ENCODE data around the gene SH3GL1. TPM values are rescaled to one million over a fixed set of nuclear protein-coding genes. Genes with fewer than 3 reads are reported as not detected.

The SH3GL1 gene
- total and polyA plus RNA-seq, 10 of the 15 experiments (the other 5 are each of a cell fraction or from before 2014, with no cell fraction given), result 0.93 to 47.4 (median 28.4) TPM

DNA sequence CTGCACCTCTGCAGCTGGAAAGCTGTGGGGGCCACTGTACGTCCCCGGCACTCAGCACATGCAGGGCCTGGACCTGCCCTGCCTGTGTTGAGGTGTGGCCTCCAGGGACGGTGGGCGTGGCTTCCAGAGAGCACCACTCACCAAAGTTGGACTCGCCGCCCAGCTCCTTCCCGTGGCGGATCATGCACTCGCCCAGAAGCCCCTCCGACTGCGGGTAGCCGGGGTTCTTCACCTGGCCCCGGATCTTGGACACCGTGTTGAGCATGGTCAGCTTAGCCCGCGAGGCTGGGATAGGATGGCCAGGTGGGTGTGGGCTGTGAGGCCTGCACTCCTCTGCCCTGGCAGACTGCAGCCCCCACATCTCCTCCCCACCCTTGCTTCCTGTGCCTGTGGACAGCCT, 35.0 kb downstream of the SH3GL1 start:
- no peak overlapping the region for H3K27ac ChIP-seq (ENCODE audit: control insufficient read depth, insufficient read depth)
- H3K4me1 ChIP-seq (ENCODE audit: control insufficient read depth, insufficient read depth, low read length), result peaks cover 24% of the 10 kb centered on the region
- H4K20me1 ChIP-seq (ENCODE audit: control insufficient read depth, insufficient read depth), result no peaks in the 10 kb centered on the region
- no peak overlapping the region for H2AFZ ChIP-seq (ENCODE audit: control insufficient read depth, low read depth, low read length)
- no TSS peak for BruUV-seq (replicated peaks)
- POLR2A ChIA-PET, result interaction anchor here (1.1 to 1.2 kb wide), 2 partner anchors 10 to 17 kb away, joined by 3 to 5 read pairs; no protein-coding TSS in a partner anchor
- H3K79me2 ChIP-seq (ENCODE audit: control insufficient read depth, insufficient read depth, low read length), result peaks cover 24% of the 10 kb centered on the region
- WGBS (ENCODE audit: insufficient coverage, insufficient replicate concordance, low lambda C conversion rate, missing lambda C conversion rate), result 98% methylated on average over 16 of the region's 16 CpGs
- H3K9me3 ChIP-seq (replicated peaks; ENCODE audit: control insufficient read depth, insufficient read depth, low read length), result no peaks in the 10 kb centered on the region
- no peak overlapping the region for H3K4me3 ChIP-seq
- DNase-seq (ENCODE audit: low read depth, low spot score), result no peak
- in situ Hi-C loops (cut with MboI), result no loop called here
- CTCF ChIA-PET, result interaction anchor here (1.1 to 1.7 kb wide), 2 partner anchors 13 to 98 kb away, joined by 4 to 5 read pairs; no protein-coding TSS in a partner anchor
- intact Hi-C loops (cut with micrococcal nuclease; ENCODE audit: unreplicated experiment), result no loop called here
- peaks cover 13 to 55% of the 10 kb centered on the region in 2 experiments; a peak in 3 of 4 replicates for H3K36me3 ChIP-seq (ENCODE audit: control insufficient read depth in 2 of 2, insufficient read depth in 2 of 2, low read length in 1 of 2)
- H3K4me2 ChIP-seq (ENCODE audit: control insufficient read depth, insufficient read depth), result no peak overlapping the region
- TF ChIP-seq POLR2A (IDR thresholded peaks at IDR 0.05; ENCODE audit: low read depth, low read length), result peak; percentile 67
- TF ChIP-seq MTA2 (IDR thresholded peaks at IDR 0.05; ENCODE audit: low read depth), result no peak
- TF ChIP-seq SMAD5 (IDR thresholded peaks at IDR 0.05; ENCODE audit: low read depth), result no peak
- no peak for TF ChIP-seq STAT3 (IDR thresholded peaks at IDR 0.05; ENCODE audit: low read depth, low read length)
- no peak overlapping the region for H3K9ac ChIP-seq (ENCODE audit: control insufficient read depth, insufficient read depth, low read length)
- no peak for FAIRE-seq
- SMC1A ChIA-PET (ENCODE audit: uncharacterized antibody, unreplicated experiment), result no interaction called here
- no peaks in the 10 kb centered on the region for H3K27me3 ChIP-seq (replicated peaks in 1 of 2; ENCODE audit: control insufficient read depth in 2 of 2, insufficient read depth in 2 of 2, low read length in 1 of 2)
- ATAC-seq, result no peak
- RAD21 ChIA-PET (ENCODE audit: unreplicated experiment), result no interaction called here

- DNase-seq (ENCODE audit: low read depth, low spot score), result no peak
- ATAC-seq, result no peak
- ChIA-PET CTCF (interaction anchor here (0.6 to 1.7 kb wide), 4 partner anchors 11 to 92 kb away, joined by 3 to 4 read pairs (median 3); partner anchors contain the start of gene CHAF1A), POLR2A (no interaction called here), RAD21 (ENCODE audit: unreplicated experiment) (no interaction called here), SMC1A (ENCODE audit: uncharacterized antibody, unreplicated experiment) (no interaction called here)
- WGBS (ENCODE audit: insufficient coverage, insufficient replicate concordance, low lambda C conversion rate, missing lambda C conversion rate), result 86% methylated on average over 26 of the region's 26 CpGs
- Histone ChIP-seq H3K27ac (ENCODE audit: control insufficient read depth, insufficient read depth) (no peak overlapping the region), H3K27me3 (replicated peaks in 1 of 2; ENCODE audit: control insufficient read depth in 2 of 2, insufficient read depth in 2 of 2, low read length in 1 of 2) (no peaks in the 10 kb centered on the region), H3K4me1 (ENCODE audit: control insufficient read depth, insufficient read depth, low read length) (peaks cover 8% of the 10 kb centered on the region), H3K36me3 (ENCODE audit: control insufficient read depth in 2 of 2, insufficient read depth in 2 of 2, low read length in 1 of 2) (peaks cover 22 to 62% of the 10 kb centered on the region in 2 experiments; a peak in 3 of 4 replicates), H4K20me1 (ENCODE audit: control insufficient read depth, insufficient read depth) (no peaks in the 10 kb centered on the region), H2AFZ (ENCODE audit: control insufficient read depth, low read depth, low read length) (no peak overlapping the region), H3K4me2 (ENCODE audit: control insufficient read depth, insufficient read depth) (no peak overlapping the region), H3K9ac (ENCODE audit: control insufficient read depth, insufficient read depth, low read length) (no peak overlapping the region), H3K9me3 (replicated peaks; ENCODE audit: control insufficient read depth, insufficient read depth, low read length) (no peaks in the 10 kb centered on the region), H3K79me2 (ENCODE audit: control insufficient read depth, insufficient read depth, low read length) (peaks cover 11% of the 10 kb centered on the region), H3K4me3 (no peak overlapping the region)
- intact Hi-C loops (cut with micrococcal nuclease; ENCODE audit: unreplicated experiment) (no loop called here), in situ Hi-C loops (cut with MboI) (no loop called here)
- FAIRE-seq, result no peak
- no TSS peak for BruUV-seq (replicated peaks)
- TF ChIP-seq BHLHE40 (IDR thresholded peaks at IDR 0.05; ENCODE audit: borderline replicate concordance in 1 of 2, low read depth in 2 of 2, low read length in 1 of 2) (no peak), TAF1 (IDR thresholded peaks at IDR 0.05; ENCODE audit: borderline replicate concordance, low read depth, low read length) (no peak), MAX (IDR thresholded peaks at IDR 0.05; ENCODE audit: low read depth, low read length) (no peak), ESRRA (IDR thresholded peaks at IDR 0.05; ENCODE audit: low read length) (no peak), CHD1 (IDR thresholded peaks at IDR 0.05; ENCODE audit: low read depth, low read length) (no peak), RAD21 (IDR thresholded peaks at IDR 0.05; ENCODE audit: insufficient read depth, low read depth, low read length) (no peak), NR2C1 (IDR thresholded peaks at IDR 0.05) (no peak), CREM (IDR thresholded peaks at IDR 0.05; ENCODE audit: low read depth) (no peak), CEBPZ (IDR thresholded peaks at IDR 0.05; ENCODE audit: low read depth, low read length) (no peak), ASH2L (IDR thresholded peaks at IDR 0.05; ENCODE audit: borderline replicate concordance, low read depth) (no peak)
These were observed 36.6 kb downstream of the SH3GL1 start for GRCh38 chr19:4363571-4364304.
